Measurements from ENCODE around the gene CACNA2D1.

Gene CACNA2D1

DNA sequence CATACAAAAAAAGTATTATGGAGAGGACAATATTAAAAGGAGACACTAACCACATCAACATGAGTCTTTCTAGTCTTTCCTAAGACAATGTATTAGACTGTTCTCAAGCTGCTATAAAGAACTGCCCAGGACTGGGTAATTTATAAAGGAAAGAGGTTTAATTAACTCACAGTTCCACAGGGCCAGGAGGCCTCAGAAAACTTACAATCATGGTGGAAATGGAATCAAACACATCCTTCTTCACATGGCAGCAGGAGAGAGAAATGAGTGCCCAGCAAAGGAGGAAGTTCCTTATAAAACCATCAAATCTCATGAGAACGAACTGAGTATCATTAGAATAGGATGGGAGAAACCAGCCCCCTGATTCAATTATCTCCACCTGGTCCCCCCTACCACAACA is 25.7 kb downstream of the CACNA2D1 start:
- ChIA-PET CTCF (no interaction called here), POLR2A (no interaction called here)
- TF ChIP-seq ARNT (IDR thresholded peaks at IDR 0.05) (no peak), FOXA1 (IDR thresholded peaks at IDR 0.05) (no peak)
- DNase-seq (ENCODE audit: extremely low spot score) = no peak

GRCh38 chr7:82416402-82416801 is 27.2 kb downstream of the CACNA2D1 start:
- no peak for DNase-seq (ENCODE audit: extremely low spot score)
- TF ChIP-seq BHLHE40 (IDR thresholded peaks at IDR 0.05; ENCODE audit: borderline replicate concordance) (no peak), ZNF384 (IDR thresholded peaks at IDR 0.05) (no peak), ELF4 (IDR thresholded peaks at IDR 0.05) (no peak), FOXM1 (IDR thresholded peaks at IDR 0.05; ENCODE audit: borderline replicate concordance) (no peak), PKNOX1 (IDR thresholded peaks at IDR 0.05) (no peak), TARDBP (IDR thresholded peaks at IDR 0.05) (no peak), SP1 (IDR thresholded peaks at IDR 0.05) (no peak), FOXA1 (IDR thresholded peaks at IDR 0.05) (no peak), CTBP1 (IDR thresholded peaks at IDR 0.05; ENCODE audit: borderline replicate concordance) (no peak), L3MBTL2 (conservative IDR thresholded peaks at IDR 0.05) (no peak), HDGF (IDR thresholded peaks at IDR 0.05; ENCODE audit: borderline replicate concordance) (no peak), FOXK2 (IDR thresholded peaks at IDR 0.05) (no peak), ARNT (IDR thresholded peaks at IDR 0.05) (no peak), LEF1 (IDR thresholded peaks at IDR 0.05; ENCODE audit: borderline replicate concordance) (no peak), SUZ12 (IDR thresholded peaks at IDR 0.05) (no peak), NFRKB (IDR thresholded peaks at IDR 0.05) (no peak)
- POLR2A ChIA-PET = no interaction called here
- CTCF ChIA-PET = no interaction called here

DNA sequence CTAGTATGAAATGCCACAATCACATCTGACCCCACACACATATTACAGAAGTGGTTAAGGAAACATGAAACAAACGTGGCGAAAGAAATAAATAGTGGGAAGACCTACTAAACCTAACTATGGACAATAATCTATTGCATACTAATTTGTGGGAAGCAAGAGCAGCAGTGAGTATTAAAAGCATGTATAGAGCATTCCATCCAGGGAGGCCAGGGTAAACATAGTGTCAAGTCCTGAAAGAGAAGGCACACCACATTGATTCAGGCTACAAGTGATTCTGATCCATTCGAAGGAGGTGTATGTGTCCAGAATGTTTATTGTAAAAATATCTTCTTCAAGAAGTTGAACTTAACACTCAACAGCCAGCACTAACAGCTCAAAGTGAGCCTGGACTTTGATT is 29.2 kb downstream of the CACNA2D1 start:
- POLR2A ChIA-PET = no interaction called here
- TF ChIP-seq L3MBTL2 (conservative IDR thresholded peaks at IDR 0.05) (no peak), ARNT (IDR thresholded peaks at IDR 0.05) (no peak), SUZ12 (IDR thresholded peaks at IDR 0.05) (no peak), SP1 (IDR thresholded peaks at IDR 0.05) (no peak), NFRKB (IDR thresholded peaks at IDR 0.05) (no peak), HDGF (IDR thresholded peaks at IDR 0.05; ENCODE audit: borderline replicate concordance) (no peak), FOXK2 (IDR thresholded peaks at IDR 0.05) (no peak), LEF1 (IDR thresholded peaks at IDR 0.05; ENCODE audit: borderline replicate concordance) (no peak), ELF4 (IDR thresholded peaks at IDR 0.05) (no peak), FOXM1 (IDR thresholded peaks at IDR 0.05; ENCODE audit: borderline replicate concordance) (no peak), ZNF384 (IDR thresholded peaks at IDR 0.05) (no peak)
- no peak for DNase-seq (ENCODE audit: extremely low spot score)
- CTCF ChIA-PET = no interaction called here

GRCh38 chr7:82413237-82413636 is 30.3 kb downstream of the CACNA2D1 start:
- no peak for DNase-seq (ENCODE audit: extremely low spot score)
- no peak for TF ChIP-seq HDGF (IDR thresholded peaks at IDR 0.05; ENCODE audit: borderline replicate concordance)
- no peak for TF ChIP-seq BHLHE40 (IDR thresholded peaks at IDR 0.05; ENCODE audit: borderline replicate concordance)
- no peak for TF ChIP-seq TARDBP (IDR thresholded peaks at IDR 0.05)
- ChIA-PET CTCF (no interaction called here), POLR2A (no interaction called here)

DNA sequence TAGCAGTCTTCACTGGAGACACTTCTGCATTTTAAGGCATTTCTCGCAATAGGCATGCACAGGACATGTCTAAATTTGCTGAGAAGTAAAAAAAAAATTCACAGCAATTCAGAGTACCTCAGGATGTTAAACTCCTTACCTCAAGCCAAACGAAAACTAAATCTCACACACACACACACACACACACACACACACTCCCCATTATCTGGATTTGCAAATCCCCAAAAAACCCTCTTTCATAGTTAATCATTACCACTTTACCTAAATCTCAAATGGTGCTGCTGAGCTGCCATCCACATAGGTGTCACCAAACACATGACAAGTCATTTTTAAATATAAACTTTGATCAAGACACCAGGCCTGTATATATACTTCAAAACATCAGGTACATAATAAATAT is 31.8 kb downstream of the CACNA2D1 start:
- no peak for DNase-seq (ENCODE audit: extremely low spot score)
- POLR2A ChIA-PET = no interaction called here
- CTCF ChIA-PET = no interaction called here
- TF ChIP-seq FOXM1 (IDR thresholded peaks at IDR 0.05; ENCODE audit: borderline replicate concordance) = no peak

GRCh38 chr7:82410461-82410860 is 33.1 kb downstream of the CACNA2D1 start:
- TF ChIP-seq SUZ12 (IDR thresholded peaks at IDR 0.05) (no peak), ZNF384 (IDR thresholded peaks at IDR 0.05) (no peak), BHLHE40 (IDR thresholded peaks at IDR 0.05; ENCODE audit: borderline replicate concordance) (no peak), ELF4 (IDR thresholded peaks at IDR 0.05) (no peak), LEF1 (IDR thresholded peaks at IDR 0.05; ENCODE audit: borderline replicate concordance) (no peak), HDGF (IDR thresholded peaks at IDR 0.05; ENCODE audit: borderline replicate concordance) (no peak), TARDBP (IDR thresholded peaks at IDR 0.05) (no peak), FOXM1 (IDR thresholded peaks at IDR 0.05; ENCODE audit: borderline replicate concordance) (no peak), PKNOX1 (IDR thresholded peaks at IDR 0.05) (no peak)
- DNase-seq (ENCODE audit: extremely low spot score) = no peak
- CTCF ChIA-PET = no interaction called here
- POLR2A ChIA-PET = no interaction called here

- ChIA-PET POLR2A (no interaction called here), CTCF (no interaction called here)
- TF ChIP-seq L3MBTL2 (conservative IDR thresholded peaks at IDR 0.05) (no peak), NFRKB (IDR thresholded peaks at IDR 0.05) (no peak), SP1 (IDR thresholded peaks at IDR 0.05) (no peak), HDGF (IDR thresholded peaks at IDR 0.05; ENCODE audit: borderline replicate concordance) (no peak), FOXK2 (IDR thresholded peaks at IDR 0.05) (no peak), FOXM1 (IDR thresholded peaks at IDR 0.05; ENCODE audit: borderline replicate concordance) (no peak), BHLHE40 (IDR thresholded peaks at IDR 0.05; ENCODE audit: borderline replicate concordance) (no peak), ZNF384 (IDR thresholded peaks at IDR 0.05) (no peak), ELF4 (IDR thresholded peaks at IDR 0.05) (no peak), CTBP1 (IDR thresholded peaks at IDR 0.05; ENCODE audit: borderline replicate concordance) (no peak), SUZ12 (IDR thresholded peaks at IDR 0.05) (no peak), LEF1 (IDR thresholded peaks at IDR 0.05; ENCODE audit: borderline replicate concordance) (no peak), PKNOX1 (IDR thresholded peaks at IDR 0.05) (no peak), TARDBP (IDR thresholded peaks at IDR 0.05) (no peak), ARNT (IDR thresholded peaks at IDR 0.05) (no peak), FOXA1 (IDR thresholded peaks at IDR 0.05) (no peak)
- no peak for DNase-seq (ENCODE audit: extremely low spot score)
Measured at GRCh38 chr7:82406937-82407336, 36.6 kb downstream of the CACNA2D1 start.
